Medulla oblongata (tissue), 1 donor: ENCODE data around the gene CDKL1.
"Not testable (repeated sequence)": the region's sequence is repeated elsewhere in the genome, so short reads cannot be mapped to it uniquely, and the experiment has no call there.

Source experiments
- DNase-seq: peaks from one replicate; pipeline ENCODE4 v3.0.0-alpha.2; 2015; ENCODE audit errors: extremely low spot score

Gene CDKL1

DNA sequence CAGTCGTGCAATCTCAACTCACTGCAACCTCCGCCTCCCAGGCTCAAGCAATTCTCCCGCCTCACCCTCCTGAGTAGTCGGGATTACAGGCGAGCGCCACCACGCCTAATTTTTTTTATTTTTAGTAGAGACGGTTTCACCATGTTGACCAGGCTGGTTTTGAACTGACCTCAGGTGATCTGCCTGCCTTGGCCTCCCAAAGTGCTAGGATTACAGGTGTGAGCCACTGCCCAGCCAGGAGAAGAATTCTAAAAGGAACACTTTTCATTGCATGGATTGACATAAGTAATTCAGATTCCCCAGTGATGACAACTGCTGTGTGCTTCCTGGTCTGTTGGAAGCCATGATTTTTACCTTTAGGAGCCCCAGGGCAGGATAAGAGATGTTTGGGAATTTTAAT, 62.5 kb downstream of the CDKL1 start:
- DNase-seq, result no peak

DNA sequence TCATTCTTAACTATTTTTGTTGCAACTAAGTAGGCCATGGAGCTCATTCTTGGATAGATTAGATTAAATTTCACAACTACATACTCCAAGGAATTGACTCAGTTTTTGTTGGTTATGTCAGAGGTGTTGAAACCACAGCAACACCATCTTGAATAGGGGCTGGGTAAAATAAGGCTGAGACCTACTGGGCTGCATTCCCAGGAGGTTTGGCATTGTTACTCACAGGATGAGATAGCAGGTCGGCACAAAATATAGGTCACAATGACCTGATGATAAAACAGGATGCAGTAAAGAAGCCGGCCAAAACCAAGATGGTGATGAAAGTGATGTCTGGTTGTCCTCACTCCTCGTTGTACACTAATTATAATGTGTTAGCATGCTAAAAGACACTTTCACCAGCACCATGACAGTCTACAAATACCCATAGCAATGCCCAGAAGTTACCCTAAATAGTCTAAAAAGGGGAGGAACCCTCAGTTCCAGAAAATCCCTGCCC, 63.6 kb downstream of the CDKL1 start:
- no peak for DNase-seq

DNA sequence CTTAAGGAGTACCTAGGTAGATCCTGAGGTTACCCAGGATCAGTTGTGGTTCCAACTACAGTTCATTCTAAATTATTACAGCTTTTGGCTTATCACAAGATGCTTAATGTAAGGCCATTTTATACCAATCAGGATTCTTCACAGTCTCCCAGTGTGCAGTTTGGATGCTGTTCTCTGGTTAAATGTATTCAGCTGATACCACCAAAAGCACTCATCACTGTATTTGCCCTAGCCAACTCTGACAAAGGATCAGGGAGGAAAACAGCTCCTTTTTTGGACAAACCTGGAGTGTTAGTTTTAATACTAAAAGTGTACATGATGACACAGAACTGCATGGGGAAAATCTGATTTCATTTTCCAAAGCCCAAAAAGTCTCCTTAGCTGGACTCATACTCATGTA, 65.1 kb downstream of the CDKL1 start:
- no peak for DNase-seq

DNA sequence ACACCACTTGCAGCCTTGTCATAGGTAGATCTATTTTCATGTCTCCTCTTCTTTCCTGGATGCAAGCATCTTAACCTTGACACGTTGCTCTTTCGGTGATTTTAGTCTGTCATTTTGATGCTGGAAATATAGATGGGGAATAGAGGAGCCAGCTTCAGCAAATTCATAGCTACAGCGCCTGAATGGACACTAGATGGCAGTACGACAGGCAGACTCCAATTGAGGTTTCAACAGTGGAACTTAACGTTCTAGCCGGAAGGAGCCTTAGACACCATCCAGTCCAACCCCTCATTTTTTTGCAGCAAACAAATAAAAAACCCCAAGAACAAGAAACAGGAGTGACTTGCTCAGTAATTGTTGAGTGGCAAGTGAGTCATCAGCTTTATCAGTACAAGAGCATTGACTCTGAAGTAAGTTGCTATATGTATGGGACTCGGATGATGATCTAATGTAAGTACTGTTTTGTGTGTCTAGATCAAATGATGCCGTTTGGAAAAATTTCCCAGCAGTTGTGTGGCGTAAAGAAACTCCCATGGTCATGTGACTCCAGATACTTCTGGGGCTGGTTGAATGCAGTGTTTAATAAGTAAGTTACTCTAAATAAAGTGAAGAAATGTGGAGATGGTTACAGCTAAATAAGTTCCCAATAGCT, 75.5 kb downstream of the CDKL1 start:
- DNase-seq, result peak; percentile 93

DNA sequence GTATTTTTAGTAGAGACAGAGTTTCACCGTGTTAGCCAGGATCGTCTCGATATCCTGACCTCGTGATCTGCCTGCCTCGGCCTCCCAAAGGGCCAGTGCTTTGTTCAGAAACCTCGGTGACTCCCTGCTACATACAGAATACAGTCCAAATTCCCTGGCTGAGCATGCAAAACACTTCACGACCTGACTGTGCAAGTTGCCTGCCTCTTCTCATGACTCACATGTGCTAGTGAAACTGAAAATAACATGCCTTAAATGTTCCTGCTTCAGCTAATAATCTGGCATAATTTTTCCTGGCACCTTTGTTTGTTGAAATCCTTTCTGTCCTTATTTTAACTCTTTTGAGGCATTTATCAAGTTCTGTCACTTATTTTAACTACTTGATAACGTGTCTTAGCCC, 76.4 kb downstream of the CDKL1 start:
- no peak for DNase-seq

DNA sequence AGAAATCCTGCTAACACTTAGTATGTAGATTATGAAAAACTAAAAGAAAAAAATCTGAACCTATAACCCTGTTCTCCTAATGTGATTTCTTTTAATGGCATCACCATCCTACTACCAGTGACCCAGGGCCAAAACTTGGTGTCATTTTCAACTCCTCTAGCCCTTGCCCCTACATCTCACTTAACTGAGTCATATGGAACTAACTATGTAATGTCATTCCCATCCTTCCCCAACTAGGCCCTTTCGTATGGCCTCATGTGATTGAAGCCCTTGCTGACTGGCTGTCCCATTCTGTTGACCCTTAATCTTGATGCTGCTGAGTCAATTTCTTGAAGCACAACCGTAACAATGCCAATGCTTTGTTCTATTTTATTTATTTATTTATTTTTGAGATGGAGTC, 77.0 kb downstream of the CDKL1 start:
- no peak for DNase-seq

DNA sequence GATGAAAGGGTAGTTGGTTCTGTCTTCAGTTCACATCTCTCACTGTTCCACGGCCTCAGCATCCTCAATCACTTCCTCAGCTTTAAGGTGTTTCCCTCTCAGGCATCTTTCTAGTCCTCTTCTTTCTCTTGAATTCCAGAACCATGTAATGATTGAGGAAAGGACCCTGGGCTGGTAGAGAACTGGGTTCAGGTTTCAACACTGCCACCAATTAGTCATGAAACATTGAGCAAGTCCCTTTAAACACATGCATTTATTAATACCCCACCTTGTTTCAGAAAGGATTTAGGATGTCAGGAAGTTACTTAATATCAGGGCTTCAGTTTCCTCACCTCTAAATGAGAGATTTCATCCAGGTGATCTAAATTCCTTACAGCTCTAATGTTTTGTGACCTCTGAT, 77.4 kb downstream of the CDKL1 start:
- no peak for DNase-seq

DNA sequence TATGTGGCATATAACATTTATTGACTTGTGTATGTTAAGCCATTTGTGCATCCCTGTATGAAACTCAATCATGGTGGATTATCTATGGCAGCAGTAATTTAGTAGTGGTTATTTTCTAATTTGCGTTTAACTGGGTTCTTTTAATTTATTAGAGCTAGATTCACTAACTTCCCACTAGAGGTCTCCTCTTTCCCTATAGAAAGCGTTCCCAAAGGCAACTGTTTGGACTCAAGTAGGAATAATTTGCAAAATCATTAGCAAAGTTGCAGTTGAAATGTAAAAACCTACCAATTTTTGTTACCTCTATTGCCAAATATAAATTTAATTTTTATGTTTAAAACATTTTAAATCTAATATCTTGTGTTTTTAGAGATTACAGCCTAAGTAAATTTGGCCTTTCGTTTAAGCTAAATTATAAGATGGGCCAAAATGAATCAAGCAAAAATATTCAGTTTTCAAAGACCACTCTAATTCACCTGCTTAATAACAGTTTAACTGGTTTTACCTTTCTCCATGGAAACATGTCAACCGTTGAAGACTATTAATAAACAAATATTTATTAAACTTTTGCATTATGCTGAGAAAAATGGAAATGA, 78.6 kb downstream of the CDKL1 start:
- DNase-seq, result peak; percentile 65

DNA sequence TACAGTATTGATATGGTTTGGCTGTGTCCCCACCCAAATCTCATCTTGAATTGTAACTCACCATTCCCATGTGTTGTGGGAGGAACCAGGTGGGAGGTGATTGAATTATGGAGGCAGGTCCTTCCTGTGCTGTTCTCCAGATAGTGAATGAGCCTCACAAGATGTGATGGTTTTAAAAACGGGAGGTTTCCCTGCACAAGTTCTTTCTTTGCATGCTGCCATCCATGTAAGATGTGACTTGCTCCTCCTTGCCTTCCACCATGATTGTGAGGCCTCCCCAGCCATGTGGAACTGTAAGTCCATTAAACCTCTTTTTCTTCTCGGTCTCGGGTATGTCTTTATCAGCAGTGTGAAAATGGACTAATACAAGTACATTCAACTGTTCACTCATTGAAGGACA, 82.6 kb downstream of the CDKL1 start:
- not testable (repeated sequence) for DNase-seq

DNA sequence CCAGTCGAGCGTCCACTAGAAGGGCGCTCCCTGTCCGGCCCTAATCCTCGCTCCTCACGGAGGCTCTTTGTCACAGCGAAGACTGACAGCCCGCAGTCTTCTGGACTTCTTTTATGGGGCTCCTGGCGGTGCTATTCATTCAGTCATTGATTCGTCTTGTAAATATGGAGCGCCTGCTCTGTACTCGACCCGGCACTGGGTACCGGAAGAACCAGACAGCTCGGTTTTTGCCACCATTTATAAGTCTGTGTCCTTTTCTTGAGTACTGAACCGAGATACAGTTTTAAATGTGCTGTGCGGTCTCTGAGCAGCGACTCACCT, 84.0 kb downstream of the CDKL1 start:
- no peak for DNase-seq

DNA sequence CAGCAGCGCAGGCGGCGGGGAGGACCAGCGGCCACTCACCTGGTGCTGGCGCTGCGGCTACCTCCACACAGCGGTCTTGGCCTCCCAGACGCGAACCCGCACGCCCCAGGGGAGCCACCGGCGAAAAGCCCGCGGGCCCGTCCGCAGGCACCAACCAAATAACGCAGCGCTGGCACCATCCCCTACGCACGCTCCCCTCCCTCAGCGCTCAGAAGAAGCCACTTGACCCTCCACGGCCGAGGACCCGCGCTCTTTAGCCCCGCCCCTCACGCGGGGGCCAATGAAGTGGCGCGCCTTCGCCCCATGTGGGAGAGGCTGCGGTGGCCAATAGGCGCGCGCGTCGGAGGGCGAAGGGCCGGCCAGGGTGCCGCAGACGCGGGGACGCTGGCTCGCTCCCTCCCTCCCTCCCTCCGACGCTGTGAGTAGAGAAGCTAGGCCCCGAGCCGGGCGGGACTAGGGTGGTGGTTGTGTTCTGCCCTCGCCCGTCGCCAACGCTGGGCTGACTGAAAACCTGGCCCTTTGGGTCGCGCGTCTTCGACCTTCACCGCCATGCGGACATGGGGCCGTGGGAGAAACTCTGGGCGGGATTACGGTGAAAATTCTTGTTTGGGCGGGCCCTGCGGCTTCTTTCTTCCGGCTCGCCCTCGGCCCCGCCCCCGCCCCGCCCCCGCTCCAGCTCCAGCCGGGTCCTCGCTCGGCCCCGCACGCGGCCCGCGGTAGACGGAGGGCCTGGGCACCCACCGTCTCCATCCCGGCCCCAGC, 84.5 kb downstream of the CDKL1 start, which contains the start of the genes DMAC2L and L2HGDH:
TSS of gene DMAC2L (plus strand) at position 353 of the 762 bp plus-strand sequence. CDS start 9,164 bp downstream, outside the sequence.
TSS of gene L2HGDH (minus strand) at position 258 of the 762 bp plus-strand sequence. CDS start at position 179, 79 bp downstream.
- DNase-seq, result peak; percentile 98

DNA sequence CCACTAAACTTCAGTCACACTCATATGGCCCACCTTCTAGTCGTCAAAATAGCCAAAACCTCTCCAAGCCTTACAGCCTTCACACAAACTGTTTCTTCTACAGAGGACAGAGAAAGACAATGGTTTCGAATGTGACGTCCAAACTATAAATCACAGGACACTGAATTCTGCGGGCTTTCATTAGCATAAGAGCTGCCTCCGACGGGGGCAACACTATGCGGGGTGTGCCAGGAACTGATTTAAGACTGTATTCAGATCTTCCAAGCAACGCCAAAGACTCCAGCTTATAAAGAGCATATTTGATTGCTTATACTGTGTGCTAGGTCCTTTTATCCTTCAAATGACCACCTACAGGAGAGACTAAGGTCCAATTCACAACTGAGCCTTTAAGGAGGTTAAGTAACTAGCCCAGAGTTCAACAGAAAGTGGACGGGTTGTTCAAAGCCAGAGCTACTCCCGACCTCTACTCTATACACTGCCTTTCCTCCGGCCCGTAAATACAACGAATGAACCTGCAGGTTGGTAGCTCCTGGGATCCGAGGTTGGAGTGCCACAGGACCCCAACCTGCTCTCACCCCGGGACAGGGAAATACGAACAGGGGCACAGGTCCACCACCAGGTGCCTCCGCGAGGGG, 85.2 kb downstream of the CDKL1 start:
- DNase-seq, result peak; percentile 36

DNA sequence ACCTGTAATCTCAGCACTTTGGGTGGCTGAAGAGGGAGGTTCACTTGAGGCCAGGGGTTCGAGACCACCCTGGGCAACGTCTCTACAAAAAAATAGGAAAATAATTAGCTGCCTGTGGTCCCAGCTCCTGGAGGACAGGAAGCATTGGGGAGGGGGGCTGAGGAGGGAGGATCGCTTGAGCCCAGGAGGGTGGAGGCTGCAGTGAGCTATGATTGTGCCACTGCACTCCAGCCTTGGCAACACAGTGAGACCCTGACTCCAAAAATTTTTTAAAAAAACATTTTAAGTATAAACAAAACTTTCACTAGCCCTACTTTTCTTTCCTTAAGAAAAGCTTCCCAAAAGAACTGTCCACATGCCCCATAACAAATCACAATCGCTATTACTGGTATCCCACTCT, 86.2 kb downstream of the CDKL1 start:
- DNase-seq, result no peak

DNA sequence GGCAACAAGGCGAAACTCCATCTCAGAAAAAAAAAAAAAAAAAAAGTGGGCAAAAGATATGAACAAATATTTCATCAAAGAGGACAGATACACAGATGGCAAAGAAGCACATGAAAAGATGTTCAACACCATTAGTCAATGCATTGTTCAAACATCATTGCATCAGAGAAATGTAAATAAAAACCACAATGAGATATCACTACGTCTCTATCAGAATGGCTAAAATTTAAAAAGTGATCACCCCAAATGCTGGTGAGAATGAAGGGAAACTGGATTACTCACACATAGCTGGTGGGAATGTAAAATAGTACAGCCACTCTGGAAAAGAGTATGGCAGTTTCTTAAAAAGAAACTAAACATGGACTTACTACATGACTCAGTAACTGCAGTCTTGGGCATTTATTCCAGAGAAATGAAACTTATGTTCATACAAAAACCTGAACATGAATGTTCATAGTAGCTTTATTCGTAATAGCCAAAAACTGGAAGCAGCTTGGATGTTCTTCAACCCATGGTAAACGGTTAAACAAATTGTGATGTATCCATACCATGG, 88.2 kb downstream of the CDKL1 start:
- no peak for DNase-seq

DNA sequence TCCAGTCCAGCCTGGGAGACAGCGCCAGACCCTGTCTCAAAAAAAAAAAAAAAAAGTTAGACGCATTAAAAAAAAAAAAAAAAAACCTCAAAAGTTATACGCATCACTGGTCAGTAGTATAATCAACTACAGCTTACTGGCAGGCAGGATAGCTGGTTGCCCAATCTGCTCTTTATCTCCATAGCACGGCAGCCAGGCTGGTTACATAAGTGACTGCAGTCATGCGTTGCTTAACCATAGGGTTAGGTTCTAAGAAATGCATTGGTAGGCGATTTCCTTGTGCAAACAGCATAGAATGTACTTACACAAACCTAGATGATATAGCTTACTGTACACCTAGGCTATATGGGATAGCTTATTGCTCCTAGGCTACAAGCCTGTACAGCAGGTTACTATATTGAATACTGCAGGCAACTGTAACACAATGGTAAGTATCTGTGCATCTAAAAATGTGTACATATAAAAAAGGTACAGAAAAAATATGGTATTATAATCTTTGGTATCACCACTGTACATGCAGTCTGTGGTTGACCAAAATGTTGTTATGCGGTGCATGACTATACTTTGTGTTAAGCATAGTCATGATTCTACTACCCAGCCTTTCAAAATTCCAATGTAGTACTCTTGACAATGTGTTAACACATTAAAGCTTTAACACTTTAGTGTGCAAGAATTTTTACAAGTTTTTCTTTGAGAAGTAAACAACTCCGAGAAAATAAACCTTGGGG, 92.8 kb downstream of the CDKL1 start:
- no peak for DNase-seq

DNA sequence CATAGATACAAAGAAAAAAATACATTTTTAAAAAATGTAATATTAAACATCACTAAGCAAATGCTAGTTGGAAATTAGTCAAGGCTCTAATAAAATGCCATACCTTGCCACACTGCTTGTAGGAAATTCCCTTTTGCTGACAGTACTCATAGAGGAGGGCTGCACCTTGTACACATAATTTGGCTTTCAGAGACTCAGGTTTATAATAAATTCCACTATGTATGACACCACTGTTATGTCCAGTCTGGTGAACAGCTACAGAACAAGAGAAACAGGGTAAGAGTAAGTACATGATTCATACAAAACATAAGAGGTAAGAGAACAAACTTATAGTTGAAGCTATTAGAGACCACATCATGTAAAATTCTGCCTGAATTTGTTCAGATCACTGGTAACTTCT, 94.8 kb downstream of the CDKL1 start:
- DNase-seq, result no peak

DNA sequence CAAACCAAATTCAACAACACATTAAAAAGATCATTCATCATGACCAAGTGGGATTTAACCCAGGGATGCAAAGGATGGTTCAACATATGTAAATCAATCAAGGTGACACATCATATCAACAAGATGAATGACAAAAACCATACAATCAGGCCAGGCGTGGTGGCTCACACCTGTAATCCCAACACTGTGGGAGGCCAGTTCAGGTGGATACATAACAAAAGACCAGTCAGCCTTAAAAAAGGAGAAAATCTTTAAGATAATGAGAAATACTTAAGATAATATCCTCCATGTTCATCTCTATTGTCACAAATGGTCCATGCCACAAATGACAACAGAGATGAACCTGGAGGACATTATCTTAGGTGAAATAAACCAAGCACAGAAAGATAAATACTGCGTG, 97.1 kb downstream of the CDKL1 start:
- DNase-seq, result no peak

DNA sequence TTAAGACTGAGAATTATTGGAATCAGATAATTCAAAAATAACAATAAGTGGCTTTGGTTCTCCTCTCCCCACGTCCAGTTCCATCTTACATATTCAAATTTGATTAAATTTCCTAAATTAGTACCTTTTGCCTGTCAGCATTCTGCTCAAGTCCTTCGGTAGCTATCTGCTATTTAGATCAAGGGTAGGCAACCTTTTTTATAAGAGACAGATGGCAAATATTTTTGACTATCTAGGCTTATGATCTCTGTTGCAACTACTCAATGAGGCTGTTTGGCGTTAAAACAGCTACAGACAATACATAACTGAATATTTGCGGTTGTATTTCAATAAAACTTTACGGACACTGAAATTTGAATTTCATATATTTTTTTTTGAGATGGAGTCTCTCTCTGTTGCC, 106.4 kb downstream of the CDKL1 start:
- no peak for DNase-seq

DNA sequence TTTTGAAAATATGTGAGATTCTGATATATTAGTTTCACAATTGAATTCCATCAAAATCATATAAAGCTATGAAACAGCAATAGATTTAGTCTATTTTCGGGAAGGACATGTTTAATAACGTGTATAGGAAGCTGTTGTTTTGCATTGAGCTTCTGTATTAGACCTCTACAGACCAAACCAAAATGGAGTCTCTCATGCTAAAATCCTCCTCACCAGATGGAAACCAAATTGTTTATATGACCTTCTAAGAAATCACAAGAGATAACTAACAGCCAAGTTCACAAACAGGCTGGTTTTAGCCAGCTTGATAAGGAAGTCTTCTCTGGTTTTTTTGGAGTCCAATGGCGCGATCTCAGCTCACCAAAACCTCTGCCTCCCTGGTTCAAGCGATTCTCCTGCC, 108.5 kb downstream of the CDKL1 start:
- no peak for DNase-seq

DNA sequence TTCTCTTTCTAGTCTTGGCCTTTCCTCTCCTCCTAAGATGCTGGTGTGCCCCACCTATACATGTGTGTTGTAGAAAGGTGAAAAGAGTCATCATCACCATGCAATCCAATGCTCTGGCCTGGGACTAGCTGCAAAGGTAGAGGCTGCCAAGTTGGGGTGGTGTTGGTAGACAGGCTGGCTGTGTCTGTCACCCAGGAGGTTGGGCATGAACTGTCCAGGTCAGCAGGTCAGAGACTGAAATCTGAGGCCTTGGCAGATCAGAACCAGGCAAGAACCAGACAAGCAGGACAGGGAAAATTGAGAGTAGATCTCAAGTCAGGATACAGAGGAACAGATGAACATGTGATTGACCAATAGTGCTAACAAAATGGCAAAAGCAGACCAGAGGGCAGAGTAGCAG, 110.8 kb downstream of the CDKL1 start:
- DNase-seq, result no peak
